GM19025 (cell line): Measurements from ENCODE around the gene HKDC1.
"Not testable (repeated sequence)": the region's sequence is repeated elsewhere in the genome, so short reads cannot be mapped to it uniquely, and the experiment has no call there.

Source experiments
- ATAC-seq: cut with Tn5 transposase; IDR thresholded peaks from one replicate; pipeline ENCODE4 v1.9.1; 2021; ENCODE audit warnings: mild to moderate bottlenecking, low read depth, moderate library complexity; ENCODE audit not compliant: unreplicated experiment

HKDC1 gene

GRCh38 chr10:69275444-69275843 is 55.3 kb downstream of the HKDC1 start:
- ATAC-seq = no peak

DNA sequence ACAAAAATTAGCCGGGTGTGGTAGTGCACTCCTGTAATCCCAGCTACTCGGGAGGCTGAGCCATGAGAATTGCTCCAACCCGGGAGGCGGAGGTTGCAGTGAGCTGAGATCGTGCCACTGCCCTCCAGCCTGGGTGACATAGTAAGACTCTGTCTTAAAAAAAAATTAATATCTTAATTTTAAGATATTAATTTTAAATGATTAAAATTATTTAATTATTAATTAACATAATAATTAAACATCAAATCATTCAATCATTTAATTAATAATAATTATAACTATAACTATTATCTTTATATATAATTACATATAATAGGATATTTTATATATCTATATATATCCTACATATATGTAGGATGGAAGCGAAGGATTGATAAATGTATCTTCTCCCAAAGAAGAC is 56.4 kb downstream of the HKDC1 start:
- no peak for ATAC-seq

GRCh38 chr10:69278446-69278963 is 58.4 kb downstream of the HKDC1 start, which contains the start of gene HK1:
TSS of gene HK1 (plus strand) at chr10:69278496.
- no peak for ATAC-seq

GRCh38 chr10:69279110-69279509 is 59.0 kb downstream of the HKDC1 start:
- ATAC-seq = no peak

- ATAC-seq = no peak
Measured at GRCh38 chr10:69281507-69282413, 61.6 kb downstream of the HKDC1 start.

DNA sequence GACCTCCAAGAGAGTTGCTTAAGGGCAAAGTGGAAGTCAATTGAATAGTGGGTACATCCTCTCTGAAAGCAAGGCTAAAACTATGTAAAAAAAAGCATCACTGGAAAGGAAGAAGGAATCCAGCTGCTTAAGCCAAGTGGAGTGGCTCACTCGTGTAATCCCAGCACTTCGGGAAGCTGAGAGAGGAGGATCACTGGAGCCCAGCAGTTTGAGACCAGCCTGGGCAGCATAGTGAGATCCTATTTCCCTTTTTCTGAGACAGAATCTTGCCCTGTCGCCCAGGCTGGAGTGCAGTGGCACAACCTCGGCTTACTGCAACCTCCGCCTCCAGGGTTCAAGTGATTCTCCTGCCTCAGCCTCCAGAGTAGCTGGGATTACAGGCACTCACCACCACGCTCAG is 64.3 kb downstream of the HKDC1 start:
- ATAC-seq = not testable (repeated sequence)

DNA sequence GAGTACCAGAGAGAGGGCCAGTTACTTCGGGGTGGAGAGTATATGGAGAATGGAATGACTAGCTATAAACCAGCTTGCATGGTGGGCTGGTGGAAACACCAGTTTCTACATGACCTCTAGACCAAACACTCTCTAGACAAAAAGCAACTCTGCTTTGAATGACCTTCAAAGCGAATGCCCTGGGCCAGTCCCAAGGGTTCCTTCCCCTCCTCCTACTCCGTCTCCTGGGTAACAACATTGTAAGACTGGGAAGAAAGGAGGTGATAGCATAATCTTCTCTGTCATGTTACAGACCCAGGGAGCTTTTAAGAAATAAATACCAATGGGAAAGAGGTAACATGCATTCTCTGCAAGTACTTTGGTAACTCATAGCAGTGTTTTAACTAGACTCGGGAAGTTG is 65.6 kb downstream of the HKDC1 start:
- no peak for ATAC-seq

DNA sequence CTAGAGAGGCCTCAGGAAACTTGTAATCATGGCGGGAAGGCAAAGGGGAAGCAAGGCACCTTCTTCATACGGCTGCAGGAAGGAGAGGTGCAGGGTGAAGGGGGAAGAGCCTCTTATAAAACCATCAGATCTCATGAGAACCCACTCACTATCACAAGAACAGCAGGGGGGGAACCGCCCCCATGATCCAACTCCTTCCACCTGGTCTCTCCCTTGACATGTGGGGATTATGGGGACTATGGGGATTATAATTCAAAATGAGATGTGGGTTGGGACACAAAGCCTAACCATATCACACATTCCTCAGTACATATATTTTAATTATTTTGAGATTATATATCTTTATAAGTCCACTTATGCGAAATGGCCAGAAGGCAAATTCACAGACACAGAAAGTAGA is 67.0 kb downstream of the HKDC1 start:
- ATAC-seq = no peak

- ATAC-seq = no peak
Measured at GRCh38 chr10:69290993-69291392, 70.9 kb downstream of the HKDC1 start.

DNA sequence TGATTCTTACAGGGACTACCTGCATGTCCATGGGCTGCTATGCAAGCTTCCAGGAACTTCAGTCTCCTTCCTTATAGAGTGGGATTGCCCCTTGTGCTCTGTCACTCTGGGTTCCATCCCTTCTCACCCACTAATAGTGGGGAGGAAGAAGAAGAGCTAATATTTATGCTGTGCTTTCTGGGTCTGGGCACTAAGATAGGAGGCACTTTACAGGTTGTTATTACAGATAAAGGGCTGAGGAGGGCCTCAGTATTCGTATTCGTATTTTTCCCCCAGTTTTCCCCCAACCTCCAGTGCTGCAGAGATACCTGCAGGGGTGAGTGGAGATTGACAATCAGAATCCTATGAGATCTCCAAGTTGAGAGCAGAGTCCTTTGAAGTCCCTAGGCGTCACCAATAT is 72.3 kb downstream of the HKDC1 start:
- ATAC-seq = no peak

DNA sequence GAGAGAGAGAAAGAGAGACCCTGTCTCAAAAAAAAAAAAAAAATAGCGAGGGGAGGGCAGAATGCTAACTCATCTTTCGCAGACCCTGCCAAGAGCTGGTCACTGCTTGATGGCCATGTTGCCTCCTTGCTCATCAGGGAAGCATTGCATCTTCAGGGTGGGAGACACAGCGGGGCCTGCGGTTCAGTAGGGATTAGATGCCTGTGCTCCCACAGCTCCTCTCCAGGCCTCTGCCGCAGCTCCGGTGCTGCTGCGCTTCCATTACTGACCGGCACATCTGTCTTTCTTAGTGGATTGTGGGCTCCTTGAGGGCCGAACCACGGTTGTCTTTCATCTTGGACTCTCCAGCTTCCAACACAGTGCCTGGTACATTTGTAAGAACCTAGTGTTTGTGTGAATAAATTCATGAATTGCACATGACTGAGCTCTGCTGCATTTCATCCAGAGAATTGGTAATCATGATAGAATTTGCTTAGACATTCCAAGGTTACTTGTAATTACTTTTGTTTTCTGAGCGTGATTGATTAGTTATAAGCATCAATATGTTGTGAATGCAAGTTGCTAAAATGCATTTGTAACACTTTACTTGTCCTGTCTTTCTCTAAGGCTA is 75.0 kb downstream of the HKDC1 start:
- ATAC-seq = no peak

DNA sequence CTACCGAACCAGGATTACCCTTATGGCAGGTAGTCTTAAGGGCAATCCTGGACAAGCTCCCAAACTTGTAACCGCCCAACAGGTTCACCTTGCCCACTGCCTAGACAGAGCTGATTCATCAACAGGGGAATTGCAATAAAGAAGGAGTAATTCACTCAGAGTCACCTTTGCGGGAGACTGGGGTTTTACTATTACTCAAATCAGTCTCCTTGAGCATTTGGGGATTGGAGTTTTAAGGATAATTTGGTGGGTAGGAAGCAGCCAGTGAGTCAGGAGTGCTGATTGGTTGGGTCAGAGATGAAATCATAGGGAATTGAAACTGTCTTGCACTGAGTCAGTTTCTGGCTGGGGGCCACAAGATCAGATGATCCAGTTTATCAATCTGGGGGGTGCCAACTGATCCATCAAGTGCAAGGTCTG is 83.5 kb downstream of the HKDC1 start:
- ATAC-seq = no peak

DNA sequence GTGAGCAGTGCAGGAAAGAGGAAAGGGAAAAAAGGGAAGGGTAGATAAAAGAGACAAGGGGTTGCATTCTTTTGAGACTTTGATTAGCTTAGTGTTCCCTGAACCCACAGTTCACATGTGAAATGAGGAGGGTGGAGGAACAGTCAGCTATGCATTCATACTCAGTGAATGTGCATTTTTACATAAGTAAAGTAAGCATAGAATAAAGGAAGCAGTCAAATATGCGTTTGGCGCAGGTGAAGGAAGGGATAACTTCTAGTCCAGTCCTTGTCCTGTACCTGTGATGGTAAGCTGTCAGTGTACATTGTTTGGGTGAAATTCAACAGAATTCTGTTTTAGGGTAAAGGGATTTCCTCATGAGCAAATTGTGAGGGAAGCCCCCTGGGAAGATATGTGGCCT is 86.3 kb downstream of the HKDC1 start:
- no peak for ATAC-seq

DNA sequence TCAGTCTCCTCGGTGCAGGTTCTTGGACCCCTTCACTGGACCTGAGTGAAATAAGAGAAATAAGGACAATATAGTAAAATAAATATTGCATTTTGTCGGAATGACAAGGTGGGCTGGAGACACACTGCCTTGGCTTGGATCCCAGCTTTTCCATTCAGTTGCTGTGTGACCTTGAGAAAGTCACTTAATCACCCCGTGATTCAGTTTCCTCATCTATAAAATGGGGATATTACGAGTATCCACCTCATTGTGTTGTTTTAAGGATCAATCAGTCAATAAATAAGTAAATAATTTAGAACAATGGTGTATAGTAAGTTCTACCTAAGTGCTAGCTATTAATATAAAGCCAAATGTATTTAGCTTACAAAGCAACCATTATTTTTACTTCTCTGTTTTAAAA is 87.3 kb downstream of the HKDC1 start:
- no peak for ATAC-seq

- ATAC-seq = not testable (repeated sequence)
Measured at GRCh38 chr10:69308304-69308703, 88.2 kb downstream of the HKDC1 start.

DNA sequence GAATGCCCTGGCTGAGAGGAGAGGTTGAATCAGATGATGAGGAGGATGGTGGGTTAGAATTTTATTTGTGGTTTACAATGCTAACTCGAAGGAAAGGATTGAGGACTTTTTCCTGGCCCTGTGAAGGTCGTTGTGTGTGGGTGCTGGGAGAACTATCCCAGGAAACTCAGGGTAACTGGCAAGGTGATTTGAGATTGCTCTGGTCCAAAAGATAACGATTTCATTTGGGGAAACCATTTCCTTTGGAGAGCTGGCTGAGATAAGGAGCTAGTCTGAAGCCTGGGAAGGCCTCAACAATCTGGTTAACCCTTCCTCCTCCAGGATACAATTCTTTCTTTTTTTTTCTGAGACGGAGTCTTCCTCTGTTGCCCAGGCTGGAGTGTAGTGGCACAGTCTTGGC is 91.2 kb downstream of the HKDC1 start:
- ATAC-seq = no peak

DNA sequence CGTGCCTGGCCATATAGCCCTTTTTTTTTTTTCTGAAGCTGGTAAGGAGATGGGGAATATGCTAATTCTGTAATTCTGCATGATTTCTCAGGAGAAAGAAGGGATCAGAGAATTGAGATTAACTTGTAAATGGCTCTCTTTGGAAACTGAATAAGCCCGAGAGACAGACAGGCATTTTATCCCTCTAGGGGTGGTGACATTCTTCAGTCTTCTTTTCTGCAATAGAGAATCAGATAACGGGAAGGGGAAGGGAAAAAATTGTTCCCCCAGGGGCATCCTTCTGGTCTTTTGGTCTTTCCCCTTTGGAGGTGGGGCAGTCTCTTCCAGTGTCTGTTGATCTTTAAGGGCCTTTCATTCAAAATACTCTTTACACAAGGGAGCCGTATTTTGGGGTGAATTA is 92.4 kb downstream of the HKDC1 start:
- ATAC-seq = no peak

DNA sequence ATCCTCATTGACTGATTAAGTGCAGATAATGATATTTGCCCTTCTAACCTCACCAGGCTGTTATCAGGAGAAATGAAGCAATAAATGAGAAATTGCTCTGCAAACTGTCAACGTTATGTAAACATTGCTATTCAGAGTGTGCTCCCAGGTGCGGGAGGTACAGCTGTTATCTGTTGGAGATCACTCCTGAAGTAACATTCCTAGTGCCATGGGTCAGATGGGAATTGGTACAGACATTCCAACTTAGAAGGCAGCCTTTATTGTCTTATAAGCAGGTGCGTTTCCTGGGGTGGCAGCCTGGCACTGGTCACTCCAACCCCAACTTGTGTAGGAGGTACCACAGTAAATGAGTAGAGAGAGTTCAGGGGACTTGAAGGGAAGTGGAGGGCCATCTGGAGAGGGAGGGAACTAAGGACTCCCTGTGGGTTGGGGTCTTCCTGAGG is 95.0 kb downstream of the HKDC1 start:
- ATAC-seq = no peak

- no peak for ATAC-seq
Measured at GRCh38 chr10:69315610-69316312, 95.6 kb downstream of the HKDC1 start.

- ATAC-seq = no peak
Measured at GRCh38 chr10:69316313-69317059, 96.4 kb downstream of the HKDC1 start.
